ENCODE data around the gene TRIP12. TPM values are rescaled to one million over a fixed set of nuclear protein-coding genes. Genes with fewer than 3 reads are reported as not detected.
A peak's percentile ranks its signal among the peaks of the same experiment; 100 is the strongest.

The TRIP12 gene
- polyA plus RNA-seq, 2 of the 4 experiments (the other 2 are of a cell fraction), result 103 to 151 TPM

GRCh38 chr2:229718057-229718456 lies 203.8 kb downstream of the TRIP12 start:
- Histone ChIP-seq H3K4me3 (no peak overlapping the region), H3K27ac (no peak overlapping the region), H3K4me1 (peaks cover 7% of the 10 kb centered on the region; the same call in 1 of the 3 replicates), H3K9me3 (0 out of 3 replicates have a peak, but pooled peaks cover under 1% of the 10 kb centered on the region), H3K4me2 (no peak overlapping the region)
- FAIRE-seq, result no peak
- POLR2A ChIA-PET, result no interaction called here
- CTCF ChIA-PET, result interaction anchor here (0.6 kb wide), 1 partner anchor 220 kb away, joined by 3 read pairs; no protein-coding TSS in a partner anchor
- 5% methylated on average over 2 of the region's 2 CpGs for WGBS (ENCODE audit: missing lambda C conversion rate)
- DNase-seq (ENCODE audit: low read depth in 1 of 2, low spot score in 1 of 2), result no peak
- TF ChIP-seq CTCF (IDR thresholded peaks at IDR 0.05) (no peak), ZFP36 (IDR thresholded peaks at IDR 0.05; ENCODE audit: borderline replicate concordance, partially characterized antibody) (no peak), TFCP2L1 (CRISPR knock-in tag; IDR thresholded peaks at IDR 0.05) (no peak), ZNF302 (CRISPR knock-in tag; IDR thresholded peaks at IDR 0.05) (no peak), CHD2 (IDR thresholded peaks at IDR 0.05; ENCODE audit: low read length, partially characterized antibody) (no peak), CEBPB (IDR thresholded peaks at IDR 0.05) (no peak), HDAC2 (IDR thresholded peaks at IDR 0.05) (no peak), FOSB (CRISPR knock-in tag; IDR thresholded peaks at IDR 0.05) (no peak), RFX5 (IDR thresholded peaks at IDR 0.05) (no peak), CBX2 (IDR thresholded peaks at IDR 0.05; ENCODE audit: borderline replicate concordance, low read depth) (no peak)
- no peak for ATAC-seq

GRCh38 chr2:229715895-229716507 lies 205.8 kb downstream of the TRIP12 start:
- CTCF ChIA-PET, result interaction anchor here (0.6 to 1.3 kb wide), 10 partner anchors 9 to 1829 kb away, joined by 3 to 9 read pairs (median 3); no protein-coding TSS in a partner anchor
- WGBS (ENCODE audit: missing lambda C conversion rate), result 8% methylated on average over 4 of the region's 4 CpGs
- no peak overlapping the region for H3K4me2 ChIP-seq
- DNase-seq (ENCODE audit: low read depth in 1 of 2, low spot score in 1 of 2), result peak; percentile 30 to 62
- H3K27ac ChIP-seq, result no peak overlapping the region
- FAIRE-seq, result no peak
- POLR2A ChIA-PET, result no interaction called here
- peaks cover 7% of the 10 kb centered on the region; the same call in 1 of the 3 replicates for H3K4me1 ChIP-seq
- peak; percentile 20 to 52; a peak in 3 of 6 replicates for ATAC-seq
- peak; percentile 65 for TF ChIP-seq CTCF (IDR thresholded peaks at IDR 0.05)
- no peak for TF ChIP-seq PHF8 (IDR thresholded peaks at IDR 0.05; ENCODE audit: borderline replicate concordance, low read depth)
- peak; percentile 65 to 72 for TF ChIP-seq RAD21 (conservative IDR thresholded peaks at IDR 0.05 in 1 of 2, IDR thresholded peaks at IDR 0.05 in 1 of 2)
- peak; percentile 59 for TF ChIP-seq SMC3 (IDR thresholded peaks at IDR 0.05)
- no peak overlapping the region for H3K4me3 ChIP-seq
- 0 out of 3 replicates have a peak, but pooled peaks cover 4% of the 10 kb centered on the region for H3K9me3 ChIP-seq

DNA sequence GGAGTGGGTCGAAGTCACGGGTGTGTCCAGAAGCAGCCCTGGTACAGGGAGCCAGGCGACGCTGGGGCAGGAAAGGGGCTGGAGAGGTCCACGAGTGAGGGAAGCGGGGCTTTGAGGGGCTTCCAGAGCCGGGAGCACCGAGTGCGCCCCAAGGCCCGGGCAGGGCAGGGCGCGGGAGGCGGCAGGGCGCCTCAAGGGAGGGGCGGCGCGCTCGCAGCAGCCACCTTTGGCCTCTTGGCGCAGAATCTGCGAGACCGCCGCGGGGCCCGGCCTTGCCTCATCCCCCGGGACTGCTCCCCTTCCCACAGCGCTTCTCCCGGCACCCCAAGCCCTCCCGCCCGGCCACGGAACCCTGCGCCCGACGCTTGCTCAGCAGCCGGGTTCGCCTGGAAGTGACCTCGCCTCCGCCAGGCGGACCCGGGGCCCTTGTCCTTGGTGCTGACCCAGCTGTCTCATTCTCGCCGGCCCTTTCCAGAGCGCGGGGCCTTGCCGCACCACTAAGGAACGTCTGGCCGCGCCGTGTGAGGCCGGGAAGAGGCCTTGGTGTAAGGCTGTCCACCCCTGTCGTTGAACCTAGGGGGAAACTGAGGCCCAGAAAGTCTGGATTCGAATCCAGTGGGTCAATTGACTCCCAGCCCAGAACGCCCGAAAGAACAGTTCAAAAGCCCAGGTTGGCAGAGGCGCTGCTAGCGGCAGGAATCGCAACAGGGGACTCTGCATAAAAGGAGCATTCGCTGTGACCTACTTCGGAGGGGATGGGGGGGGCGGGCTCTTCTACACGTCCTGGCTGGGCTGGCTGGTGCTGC lies 206.9 kb downstream of the TRIP12 start:
- TF ChIP-seq HDAC2 (IDR thresholded peaks at IDR 0.05) (no peak), EHMT2 (IDR thresholded peaks at IDR 0.05; ENCODE audit: low read depth) (peak; percentile 47; the same call in 1 of the 2 replicates), PHF8 (IDR thresholded peaks at IDR 0.05; ENCODE audit: borderline replicate concordance, low read depth) (no peak), RNF2 (IDR thresholded peaks at IDR 0.05; ENCODE audit: borderline replicate concordance, low read depth) (no peak), SREBF2 (IDR thresholded peaks at IDR 0.05) (no peak), REST (IDR thresholded peaks at IDR 0.05) (peak; percentile 94), JUNB (IDR thresholded peaks at IDR 0.05) (no peak)
- FAIRE-seq, result no peak
- peak; percentile 48 to 56 for DNase-seq (ENCODE audit: low read depth in 1 of 2, low spot score in 1 of 2)
- H3K4me3 ChIP-seq, result peak overlapping the region; percentile 57
- no peak overlapping the region for H3K27ac ChIP-seq
- ChIA-PET CTCF (interaction anchor here (0.6 to 1.1 kb wide), 6 partner anchors 10 to 1458 kb away, joined by 3 to 9 read pairs (median 3); no protein-coding TSS in a partner anchor), POLR2A (no interaction called here)
- WGBS (ENCODE audit: missing lambda C conversion rate), result 34% methylated on average over 12 of the region's 60 CpGs
- ATAC-seq, result peak; percentile 85 to 89
- peaks cover 7% of the 10 kb centered on the region; the same call in 1 of the 3 replicates for H3K4me1 ChIP-seq
- peak overlapping the region; percentile 100 for H3K4me2 ChIP-seq
- 0 out of 3 replicates have a peak, but pooled peaks cover 4% of the 10 kb centered on the region for H3K9me3 ChIP-seq
